Measurements from ENCODE around the gene KRT10.

KRT10 gene

DNA sequence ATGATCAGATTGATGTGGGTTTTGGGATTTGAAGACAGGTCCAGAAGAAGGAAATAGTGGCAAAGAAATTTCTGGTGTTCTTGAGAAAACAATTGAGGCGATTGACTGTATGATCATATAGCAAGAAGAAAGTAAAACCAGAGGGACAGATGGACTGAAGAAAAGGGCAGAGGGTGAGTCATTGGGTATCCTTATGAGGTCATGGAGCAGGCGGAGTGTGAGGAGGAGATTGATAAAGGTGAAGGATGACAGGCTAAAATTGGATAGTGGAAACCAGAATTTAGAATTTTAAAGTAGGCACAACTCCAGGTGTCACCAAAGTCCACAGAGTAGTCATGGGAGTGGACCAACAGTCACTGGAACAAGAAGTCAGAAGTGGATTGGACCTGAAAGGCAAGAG, 21.3 kb downstream of the KRT10 start:
- DNase-seq: no peak

DNA sequence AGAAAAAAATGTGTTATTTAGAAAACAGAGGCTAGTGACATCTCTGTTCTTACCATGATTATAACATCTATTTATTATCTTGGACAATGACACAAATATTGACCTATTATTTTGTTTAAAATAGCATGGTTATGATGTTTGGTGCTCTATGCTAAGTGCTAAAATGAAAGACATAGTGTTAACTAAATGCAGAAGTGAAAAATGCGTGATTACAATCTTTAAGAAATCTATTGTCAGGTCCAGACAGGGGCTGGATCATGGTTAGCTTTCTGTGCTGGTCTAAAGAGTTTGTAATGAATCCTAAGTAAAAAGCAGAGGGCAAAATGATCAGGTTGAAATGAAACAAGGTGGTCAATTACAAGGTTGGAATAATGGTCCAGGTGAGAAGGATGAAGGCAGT, 22.0 kb downstream of the KRT10 start:
- DNase-seq: no peak

DNA sequence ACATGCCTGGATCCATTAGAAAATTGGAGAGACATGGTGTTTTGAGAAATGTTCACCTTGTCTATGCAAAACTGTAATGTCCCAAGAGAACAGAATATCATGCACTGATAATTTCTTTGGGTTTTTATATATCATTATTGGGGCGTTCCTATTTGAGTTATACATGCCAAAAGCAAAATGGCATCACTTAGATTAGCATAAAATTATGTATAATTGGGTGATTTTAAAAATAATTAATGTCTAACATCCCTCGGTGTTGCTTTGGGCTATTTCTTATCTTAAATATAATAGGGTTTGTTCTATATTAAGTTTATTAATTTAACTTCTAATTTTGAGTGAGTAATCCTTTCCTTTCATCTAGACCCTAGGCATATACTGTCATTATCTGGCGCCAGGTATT, 22.6 kb downstream of the KRT10 start, which contains the start of gene KRT28:
KRT28 (minus strand) TSS at position 101 of the 400 bp plus-strand sequence; CDS start at position 35, 66 bp downstream.
- DNase-seq: no peak

DNA sequence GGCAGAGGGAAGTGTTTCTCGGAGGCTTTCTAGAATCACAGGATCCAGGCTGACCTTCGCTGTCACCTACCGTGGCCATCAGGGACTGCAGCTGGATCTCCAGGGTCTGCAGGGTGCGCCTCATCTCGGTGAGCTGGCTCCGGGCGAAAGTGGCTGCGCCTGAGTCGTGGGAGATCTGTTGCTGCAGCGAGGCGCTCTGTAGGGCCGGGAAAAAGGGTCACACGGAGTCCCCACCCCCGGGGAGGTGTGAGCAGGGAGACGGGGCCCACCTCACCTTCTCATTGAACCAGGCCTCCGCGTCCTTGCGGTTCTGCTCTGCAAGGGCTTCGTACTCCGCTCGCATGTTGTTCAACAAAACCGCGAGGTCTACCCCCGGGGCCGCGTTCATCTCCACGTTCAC, 25.6 kb downstream of the KRT10 start:
- no peak for DNase-seq

DNA sequence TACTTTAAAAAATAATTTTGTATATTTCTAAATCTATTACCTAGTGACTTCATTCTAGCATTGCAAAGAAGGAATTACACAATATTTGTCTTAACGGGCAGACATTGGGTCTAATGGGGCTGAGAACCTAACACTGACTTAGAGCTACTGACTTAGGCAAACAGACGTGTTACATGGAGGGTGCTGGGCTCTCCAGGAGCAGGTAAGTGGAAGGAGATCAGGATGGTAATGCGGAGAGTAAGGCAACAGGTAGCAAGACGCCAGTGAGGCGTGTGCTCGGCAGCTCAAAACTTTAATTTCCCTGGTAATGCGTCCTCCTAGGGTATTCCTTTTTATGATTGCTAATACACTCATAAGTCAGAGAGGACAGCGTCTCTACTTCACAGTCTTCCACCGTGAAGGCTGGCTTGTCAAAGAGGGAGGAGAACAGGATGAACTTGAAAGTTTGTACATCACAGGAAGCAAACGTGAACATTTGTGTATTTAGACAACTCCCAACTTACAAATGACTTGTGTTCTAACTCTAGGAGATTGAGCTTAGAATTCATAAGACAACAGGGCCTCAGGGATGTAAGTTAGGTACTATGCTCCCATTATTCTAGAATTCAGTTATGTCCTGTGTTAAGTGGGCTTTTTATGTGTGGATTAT, 27.3 kb downstream of the KRT10 start:
- DNase-seq: no peak

DNA sequence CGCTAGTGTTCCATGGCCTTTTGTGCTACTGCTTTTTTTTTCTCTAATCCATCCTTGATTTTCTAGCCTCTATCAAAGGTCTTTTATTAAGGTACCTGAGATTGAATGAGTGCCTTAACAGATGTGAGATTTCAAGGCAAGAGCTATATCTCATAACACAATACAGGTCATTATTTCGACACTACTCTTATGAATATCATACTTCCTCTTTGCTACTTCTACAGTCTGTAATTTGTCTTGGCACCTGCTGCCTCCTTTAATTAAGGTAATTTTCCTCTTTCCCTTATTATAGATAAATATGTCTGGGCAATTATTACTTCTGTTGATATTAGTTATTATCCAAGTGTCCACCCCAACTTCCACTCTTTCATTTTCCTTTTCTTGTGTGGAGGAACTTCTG, 27.9 kb downstream of the KRT10 start:
- DNase-seq: no peak

DNA sequence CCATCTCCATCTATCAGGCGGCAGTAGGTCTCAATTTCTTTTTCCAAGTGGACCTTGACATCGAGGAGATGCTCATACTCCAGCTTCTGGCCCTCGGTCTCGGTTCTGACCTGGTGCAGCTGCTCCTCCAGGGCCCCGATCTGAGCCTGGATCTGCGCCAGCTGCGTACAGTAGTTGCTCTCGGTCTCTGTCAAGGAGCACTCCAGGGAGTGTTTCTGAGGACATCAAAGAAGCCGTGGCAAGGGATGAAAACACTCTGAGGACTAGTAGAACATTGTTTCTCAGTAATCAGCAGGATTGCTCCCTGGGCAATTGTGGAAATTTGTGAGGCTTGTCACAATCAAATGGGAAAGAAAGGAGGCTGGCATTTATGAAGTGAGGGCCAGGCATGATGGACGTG, 28.6 kb downstream of the KRT10 start:
- no peak for DNase-seq

DNA sequence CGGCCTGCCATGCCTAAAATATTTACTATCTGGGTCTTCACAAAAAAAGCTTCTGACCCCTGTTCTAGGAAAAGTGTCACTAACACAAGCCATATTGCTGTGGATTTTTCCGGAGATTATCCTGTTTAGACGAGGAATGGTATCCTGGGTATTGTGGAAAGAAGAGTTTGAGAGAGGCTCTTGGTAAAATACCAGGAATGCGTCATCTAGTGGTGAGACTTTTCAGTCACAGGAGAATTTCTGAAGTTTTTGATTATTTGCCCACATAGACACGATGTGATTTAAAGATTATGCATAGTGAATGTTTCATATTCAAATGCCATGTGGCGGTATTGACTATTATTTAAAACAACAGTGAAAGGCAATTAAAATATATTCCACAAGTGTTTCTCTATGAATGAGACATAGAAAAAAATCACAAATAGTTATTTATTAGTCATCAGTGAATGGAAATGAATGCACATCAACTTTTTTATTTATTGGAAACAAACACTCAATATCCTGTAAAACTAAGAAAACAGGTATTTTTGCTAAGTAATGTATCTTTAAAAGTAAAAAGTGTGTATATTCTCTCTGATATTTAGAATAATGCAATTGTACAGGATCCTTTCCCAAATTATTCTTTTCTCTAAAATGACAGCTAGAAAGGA, 30.5 kb downstream of the KRT10 start:
- no peak for DNase-seq

DNA sequence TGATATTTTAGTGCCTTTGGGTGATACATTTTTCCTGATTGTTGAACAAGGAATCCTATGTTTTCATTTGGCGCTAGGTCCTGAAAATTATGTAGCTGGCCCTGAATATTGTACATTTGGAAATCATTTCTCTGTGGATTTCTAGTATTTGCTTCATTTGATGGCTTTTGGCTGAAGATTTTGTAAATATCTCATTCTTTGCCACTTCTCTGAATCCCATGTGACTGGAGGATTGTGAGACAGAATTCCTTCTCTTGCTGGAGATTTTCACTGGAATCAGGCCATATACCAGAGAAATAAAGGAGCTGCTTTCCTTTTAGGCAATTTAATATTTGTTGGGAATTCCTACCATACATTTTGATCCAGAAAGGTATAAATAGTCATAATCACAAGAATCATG, 31.3 kb downstream of the KRT10 start:
- DNase-seq: no peak

DNA sequence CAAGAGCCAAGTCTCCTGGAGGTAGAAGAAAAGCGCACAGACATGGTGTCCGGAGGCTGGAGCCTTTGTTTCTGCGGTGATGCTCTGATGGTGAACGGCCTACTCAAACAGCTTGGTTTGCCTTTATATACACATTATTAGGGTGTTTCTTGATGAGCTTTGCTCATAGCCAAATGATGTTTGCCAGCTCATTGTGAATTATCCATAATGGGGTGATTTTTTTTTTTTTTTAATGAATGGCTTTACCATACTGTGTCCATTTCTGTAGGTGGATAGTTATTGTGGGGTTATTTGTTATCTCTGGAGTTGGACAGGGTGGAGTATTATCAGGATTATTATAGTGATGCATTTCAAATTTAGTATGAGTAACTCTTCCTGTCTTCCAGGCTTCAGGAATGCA, 40.0 kb downstream of the KRT10 start, which contains the start of gene KRT27:
KRT27 (minus strand) TSS at position 101 of the 400 bp plus-strand sequence; CDS start at position 44, 57 bp downstream.
- no peak for DNase-seq

DNA sequence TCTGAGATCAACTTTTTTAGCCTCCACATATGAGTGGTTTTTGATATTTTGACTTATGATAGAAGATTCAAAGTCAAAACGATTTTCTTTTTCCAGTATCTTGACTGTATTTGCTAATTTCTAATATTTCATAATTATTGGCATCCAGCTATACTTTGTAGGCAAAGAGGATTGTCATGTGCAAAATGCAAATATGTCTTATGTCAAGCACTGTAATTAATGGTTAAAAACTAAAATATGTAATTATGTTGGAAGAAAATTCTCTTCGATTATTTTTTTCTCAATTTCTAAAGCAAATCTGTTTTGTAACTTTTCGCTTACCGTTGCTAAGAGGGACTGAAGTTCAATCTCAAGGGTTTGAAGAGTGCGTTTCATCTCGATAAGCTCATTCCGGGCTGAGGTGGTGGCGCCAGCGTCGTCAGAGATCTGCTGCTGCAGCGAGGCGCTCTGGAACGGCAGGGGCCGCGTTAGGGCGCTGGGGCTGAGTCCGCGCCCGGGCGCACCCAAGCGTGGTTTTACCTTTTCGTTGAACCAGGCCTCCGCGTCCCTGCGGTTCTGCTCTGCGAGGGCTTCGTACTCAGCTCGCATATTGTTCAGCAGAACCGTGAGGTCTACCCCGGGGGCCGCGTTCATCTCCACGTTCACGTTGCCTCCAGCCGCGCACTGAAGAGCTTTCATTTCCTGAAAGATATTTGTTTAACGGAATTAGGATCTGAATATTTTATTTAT, 43.1 kb downstream of the KRT10 start:
- DNase-seq: no peak

DNA sequence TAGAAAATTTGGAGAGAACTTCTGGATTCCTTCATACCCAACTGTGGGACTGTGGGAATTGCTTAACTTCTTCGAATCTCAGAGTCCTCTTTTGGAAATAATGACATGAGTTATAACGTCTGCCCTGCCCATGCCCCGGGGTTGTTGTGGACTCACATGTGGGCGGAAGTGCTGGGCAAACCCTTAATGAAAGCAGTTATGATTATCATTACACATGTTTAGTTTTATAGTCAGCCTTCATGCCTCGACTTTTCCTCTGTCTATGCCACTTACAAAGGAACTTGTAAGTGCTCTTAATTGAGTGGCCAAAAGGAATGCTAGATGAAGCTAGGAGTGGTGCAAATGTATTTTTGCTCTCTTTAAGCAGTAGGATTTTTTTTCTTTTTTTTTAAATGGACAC, 44.0 kb downstream of the KRT10 start:
- no peak for DNase-seq

DNA sequence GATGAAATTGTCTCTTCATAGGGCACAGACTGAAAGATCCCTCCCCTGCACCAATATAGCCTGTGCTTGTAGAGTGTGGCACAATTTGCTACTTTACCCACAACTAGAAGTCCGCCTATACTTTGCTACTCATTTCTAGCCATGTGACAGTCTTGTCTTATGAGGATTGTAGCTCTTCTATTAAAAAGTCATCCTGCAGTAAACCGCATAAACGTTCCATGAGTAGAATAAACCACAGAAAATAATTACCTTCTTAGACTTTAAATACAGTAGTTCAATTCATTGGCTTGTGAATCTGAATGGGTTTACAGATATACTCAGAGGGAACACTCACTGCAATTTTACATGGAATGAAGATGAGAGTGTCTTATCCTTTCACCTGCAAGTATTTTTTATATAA, 44.4 kb downstream of the KRT10 start:
- no peak for DNase-seq

DNA sequence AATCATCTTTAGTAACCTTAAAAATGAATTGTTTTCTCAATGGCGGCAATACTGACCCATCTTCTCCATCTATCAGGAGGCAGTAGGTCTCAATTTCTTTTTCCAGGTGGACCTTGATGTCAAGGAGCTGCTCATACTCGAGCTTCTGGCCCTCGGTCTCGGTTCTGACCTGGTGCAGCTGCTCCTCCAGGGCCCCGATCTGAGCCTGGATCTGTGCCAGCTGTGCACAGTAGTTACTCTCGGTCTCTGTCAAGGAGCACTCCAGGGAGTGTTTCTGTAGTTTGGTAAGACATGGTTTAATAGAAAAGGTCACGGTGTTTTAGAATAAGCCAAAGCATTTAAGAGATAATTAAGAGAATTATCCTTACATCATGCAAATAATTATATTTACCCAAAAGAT, 45.0 kb downstream of the KRT10 start:
- DNase-seq: no peak

DNA sequence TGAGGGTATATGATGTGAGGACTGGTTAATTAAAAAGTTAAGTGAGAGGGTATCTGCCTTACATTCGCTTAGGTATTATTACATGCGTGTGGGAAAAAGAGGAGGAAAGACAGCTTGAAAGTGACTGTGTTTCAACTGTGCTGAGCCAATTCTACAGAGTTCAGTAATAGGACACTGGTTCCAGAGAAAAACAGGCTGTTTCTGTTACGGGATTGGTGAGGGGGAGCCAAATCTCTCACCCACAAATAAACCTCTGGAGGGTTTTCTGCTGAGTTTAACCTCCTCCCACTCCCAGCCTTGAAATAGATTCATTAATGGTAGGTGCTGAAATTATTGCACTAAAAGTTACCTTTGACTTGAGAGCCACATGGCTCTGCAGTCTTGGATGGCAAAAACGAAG, 46.5 kb downstream of the KRT10 start:
- DNase-seq: no peak

DNA sequence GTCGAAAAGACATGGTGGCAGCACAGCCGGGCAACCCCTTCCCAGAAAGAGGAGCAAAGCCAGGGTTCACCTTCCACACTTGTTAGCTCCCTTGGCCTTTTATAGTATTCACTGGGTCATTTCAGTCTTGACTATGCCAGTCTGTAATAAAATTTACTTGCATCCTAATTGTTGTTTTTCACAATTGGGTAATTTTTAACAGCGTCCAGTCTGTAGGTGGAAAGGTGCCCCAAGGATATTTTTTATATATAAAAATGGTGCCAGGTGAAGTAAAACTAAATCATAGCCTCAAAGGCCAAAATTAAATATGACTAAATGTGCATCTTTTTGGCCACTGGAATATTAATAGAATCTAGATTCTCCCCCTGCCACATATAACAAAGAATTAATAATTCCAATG, 50.3 kb downstream of the KRT10 start, which contains the start of gene KRT26:
KRT26 (minus strand) TSS at position 101 of the 400 bp plus-strand sequence; CDS start at position 13, 88 bp downstream.
- DNase-seq: no peak
